SK-N-SH (cell line): ENCODE measurements around the gene CFTR.

Experiments
- MXI1 ChIP-seq: IDR thresholded peaks from 2 replicates; pipeline ENCODE4 v1.6.1; 2012; ENCODE audit warnings: mild to moderate bottlenecking, low read depth, low read length, improper control_type of control experiment
- TEAD4 ChIP-seq: IDR thresholded peaks from 2 replicates; pipeline ENCODE4 v1.4.0; 2012; ENCODE audit warnings: mild to moderate bottlenecking, borderline replicate concordance; ENCODE audit not compliant: insufficient read depth

DNA sequence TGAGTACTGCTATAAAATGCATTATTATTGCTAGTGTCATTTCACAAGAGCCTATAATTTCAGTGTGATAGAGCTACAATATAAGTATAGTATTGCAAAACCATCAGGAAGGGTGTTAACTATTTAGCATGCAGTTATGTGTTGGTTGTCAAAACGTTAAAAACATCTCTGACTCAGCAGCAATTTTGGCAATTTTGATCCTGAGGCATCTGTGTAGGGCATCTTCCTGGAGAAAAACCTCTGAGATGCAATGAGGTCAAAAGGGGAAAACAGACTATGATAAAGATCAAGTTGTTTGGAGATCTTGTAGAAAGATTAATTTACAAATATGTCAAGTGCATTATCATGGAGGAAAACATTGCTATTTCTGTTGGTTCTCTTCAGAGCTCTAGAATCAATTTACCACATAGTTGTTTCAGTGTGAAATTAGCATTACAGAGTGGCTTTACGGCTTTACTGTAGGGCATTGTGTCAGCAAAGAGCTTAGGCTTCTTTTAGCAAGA is 5.3 kb downstream of the CFTR start:
- TF ChIP-seq TEAD4 (no peak), MXI1 (no peak)
